GM12891 (cell line): ENCODE measurements around the gene KCMF1.
A peak's percentile ranks its signal among the peaks of the same experiment; 100 is the strongest.
"Not testable (repeated sequence)": the region's sequence is repeated elsewhere in the genome, so short reads cannot be mapped to it uniquely, and the experiment has no call there.

Source experiments
- DNase-seq: peaks from one replicate; pipeline ENCODE4 v3.0.0; 2011; ENCODE audit warnings: low spot score; ENCODE audit not compliant: insufficient read length
- FAIRE-seq: peaks from 2 replicates; lab custom pipeline; 2011; peaks lifted over from hg19 to GRCh38; lab: Jason Lieb, UNC
- PAX5 ChIP-seq: IDR thresholded peaks from 2 replicates; pipeline ENCODE4 v1.6.1; 2011; ENCODE audit warnings: low read length, moderate library complexity, mild to moderate bottlenecking; ENCODE audit not compliant: insufficient read depth, severe bottlenecking
- POLR2A ChIP-seq: IDR thresholded peaks from 2 replicates; pipeline ENCODE4 v1.6.1; 2011; ENCODE audit warnings: low read depth, low read length, control low read depth
- POLR2AphosphoS5 ChIP-seq: IDR thresholded peaks from 2 replicates; pipeline ENCODE4 v1.6.1; 2011; ENCODE audit warnings: low read depth, low read length, control low read depth
- POU2F2 ChIP-seq: IDR thresholded peaks from 2 replicates; pipeline ENCODE4 v1.6.1; 2011; ENCODE audit warnings: low read depth, mild to moderate bottlenecking, control low read depth, low read length, moderate library complexity
- SPI1 ChIP-seq: IDR thresholded peaks from 2 replicates; pipeline ENCODE4 v1.6.1; 2011; ENCODE audit warnings: low read depth, low read length, control low read depth
- TAF1 ChIP-seq: IDR thresholded peaks from 2 replicates; pipeline ENCODE4 v1.6.1; 2011; ENCODE audit warnings: low read depth, low read length, control low read depth

The KCMF1 gene

GRCh38 chr2:84940088-84940470 lies 30.9 kb upstream of the KCMF1 start:
- no peak for DNase-seq
- FAIRE-seq = no peak
- TF ChIP-seq PAX5 (no peak), POLR2A (no peak), TAF1 (no peak), SPI1 (no peak), POU2F2 (no peak; the same call in 1 of the 2 replicates), POLR2AphosphoS5 (no peak)

- no peak for FAIRE-seq
- TF ChIP-seq PAX5 = no peak
- TF ChIP-seq POLR2A = no peak
- TF ChIP-seq SPI1 = no peak
- TF ChIP-seq POU2F2 = no peak
- TF ChIP-seq TAF1 = no peak
- no peak for TF ChIP-seq POLR2AphosphoS5
- no peak for DNase-seq
These were observed 30.0 kb upstream of the KCMF1 start for GRCh38 chr2:84940831-84941412.

- DNase-seq (no peak), FAIRE-seq (no peak)
- TF ChIP-seq POLR2AphosphoS5 (no peak), TAF1 (no peak), POLR2A (no peak), POU2F2 (no peak), PAX5 (no peak), SPI1 (no peak)
These were observed 28.8 kb upstream of the KCMF1 start for GRCh38 chr2:84942166-84942565.

- FAIRE-seq = peak; percentile 70
- no peak for DNase-seq
- no peak for TF ChIP-seq POLR2AphosphoS5
- peak; percentile 70 for TF ChIP-seq PAX5
- no peak; the same call in 1 of the 2 replicates for TF ChIP-seq POLR2A
- peak; percentile 50; the same call in 1 of the 2 replicates for TF ChIP-seq POU2F2
- peak; percentile 93 for TF ChIP-seq SPI1
- TF ChIP-seq TAF1 = peak; percentile 58; the same call in 1 of the 2 replicates
These were observed 28.0 kb upstream of the KCMF1 start for GRCh38 chr2:84942964-84943421.

GRCh38 chr2:84944295-84944909 lies 26.6 kb upstream of the KCMF1 start:
- no peak for DNase-seq
- TF ChIP-seq TAF1 (no peak), PAX5 (no peak)
- no peak for FAIRE-seq

- not testable (repeated sequence) for FAIRE-seq, DNase-seq
These were observed 25.1 kb upstream of the KCMF1 start for GRCh38 chr2:84945838-84946203.

- FAIRE-seq (peak; percentile 89), DNase-seq (no peak)
- TF ChIP-seq POU2F2 = 0 out of 2 replicates have a peak, but pooled peaks have one; percentile 49
- peak; percentile 79 for TF ChIP-seq POLR2AphosphoS5
- TF ChIP-seq PAX5 = no peak
- peak; percentile 86 for TF ChIP-seq SPI1
- peak; percentile 78; the same call in 1 of the 2 replicates for TF ChIP-seq TAF1
- TF ChIP-seq POLR2A = peak; percentile 87
These were observed 24.6 kb upstream of the KCMF1 start for GRCh38 chr2:84946204-84947009.

- DNase-seq = no peak
- TF ChIP-seq SPI1 (no peak), PAX5 (no peak), POLR2AphosphoS5 (no peak), POU2F2 (no peak), POLR2A (no peak), TAF1 (no peak)
- no peak for FAIRE-seq
These were observed 23.9 kb upstream of the KCMF1 start for GRCh38 chr2:84947010-84947593.

GRCh38 chr2:84953535-84953934 lies 17.4 kb upstream of the KCMF1 start:
- no peak for TF ChIP-seq SPI1
- no peak for TF ChIP-seq PAX5
- no peak for FAIRE-seq
- no peak for DNase-seq

- DNase-seq = no peak
- no peak for FAIRE-seq
- TF ChIP-seq TAF1 (no peak), PAX5 (no peak), POLR2AphosphoS5 (no peak), SPI1 (no peak), POU2F2 (no peak), POLR2A (no peak)
These were observed 16.6 kb upstream of the KCMF1 start for GRCh38 chr2:84954329-84954728.
